Upper lobe of left lung (tissue), 4 donors: Measurements from ENCODE around the gene FAM162A.

ENCODE experiments used
- EP300 ChIP-seq, 4 donors: sonication (generic); formaldehyde crosslinking; IDR thresholded peaks; one replicate each; pipeline ENCODE4 v1.5.1; 2017; ENCODE audit warnings: antibody characterized with exemption in 4 of 4, control low read depth in 2 of 4
- POLR2A ChIP-seq, 4 donors: fragments of 450-650 bp; IDR thresholded peaks; one replicate each; pipeline ENCODE4 v1.5.1; 2016 to 2017; ENCODE audit warnings: antibody characterized with exemption in 4 of 4, mild to moderate bottlenecking in 2 of 4
- POLR2AphosphoS5 ChIP-seq, 2 donors: sonication (generic); formaldehyde crosslinking; IDR thresholded peaks; one replicate each; pipeline ENCODE4 v1.5.1; 2017; ENCODE audit warnings: antibody characterized with exemption in 2 of 2
- TF ChIP-seq, protein P1 (sequence below), 6 experiments: fragments of 450-650 bp in 4 of 6; fragments of 200-600 bp in 2 of 6; sonication (generic) in 2 of 6; IDR thresholded peaks; one replicate each; pipeline ENCODE4 v1.5.1; 2016 to 2019; ENCODE audit warnings: antibody characterized with exemption in 6 of 6

DNA sequence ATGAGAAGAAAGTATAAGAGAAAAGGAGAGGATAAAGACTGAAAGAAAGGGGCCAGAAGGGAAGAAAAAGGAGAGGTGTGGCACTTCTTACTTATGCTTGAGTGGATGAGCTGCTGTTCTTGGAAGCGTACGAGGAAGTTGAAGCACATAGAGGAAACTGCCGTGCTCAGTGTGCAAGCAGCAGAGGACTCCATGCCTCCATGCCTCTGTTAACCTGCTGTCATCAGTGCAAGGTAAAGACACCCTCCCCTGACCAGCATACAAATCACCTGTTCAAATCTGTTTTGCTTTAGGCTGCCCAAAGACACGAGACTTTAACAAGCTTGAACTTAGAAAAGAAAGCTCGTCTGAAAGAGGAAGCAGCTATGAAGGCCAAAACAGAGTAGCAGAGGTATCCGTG, 25.5 kb downstream of the FAM162A start:
- TF ChIP-seq POLR2AphosphoS5 (IDR thresholded peaks at IDR 0.05) (no peak), POLR2A (IDR thresholded peaks at IDR 0.05) (no peak), EP300 (IDR thresholded peaks at IDR 0.05) (no peak)
- TF ChIP-seq, protein P1, sequence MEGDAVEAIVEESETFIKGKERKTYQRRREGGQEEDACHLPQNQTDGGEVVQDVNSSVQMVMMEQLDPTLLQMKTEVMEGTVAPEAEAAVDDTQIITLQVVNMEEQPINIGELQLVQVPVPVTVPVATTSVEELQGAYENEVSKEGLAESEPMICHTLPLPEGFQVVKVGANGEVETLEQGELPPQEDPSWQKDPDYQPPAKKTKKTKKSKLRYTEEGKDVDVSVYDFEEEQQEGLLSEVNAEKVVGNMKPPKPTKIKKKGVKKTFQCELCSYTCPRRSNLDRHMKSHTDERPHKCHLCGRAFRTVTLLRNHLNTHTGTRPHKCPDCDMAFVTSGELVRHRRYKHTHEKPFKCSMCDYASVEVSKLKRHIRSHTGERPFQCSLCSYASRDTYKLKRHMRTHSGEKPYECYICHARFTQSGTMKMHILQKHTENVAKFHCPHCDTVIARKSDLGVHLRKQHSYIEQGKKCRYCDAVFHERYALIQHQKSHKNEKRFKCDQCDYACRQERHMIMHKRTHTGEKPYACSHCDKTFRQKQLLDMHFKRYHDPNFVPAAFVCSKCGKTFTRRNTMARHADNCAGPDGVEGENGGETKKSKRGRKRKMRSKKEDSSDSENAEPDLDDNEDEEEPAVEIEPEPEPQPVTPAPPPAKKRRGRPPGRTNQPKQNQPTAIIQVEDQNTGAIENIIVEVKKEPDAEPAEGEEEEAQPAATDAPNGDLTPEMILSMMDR (IDR thresholded peaks at IDR 0.05), result no peak
